ENCODE measurements around the gene SPATA32. TPM values are rescaled to one million over a fixed set of nuclear protein-coding genes. Genes with fewer than 3 reads are reported as not detected.

SPATA32 gene
- polyA plus RNA-seq, 2 of the 4 experiments (the other 2 are of a cell fraction), result 0.05 to 0.21 TPM

DNA sequence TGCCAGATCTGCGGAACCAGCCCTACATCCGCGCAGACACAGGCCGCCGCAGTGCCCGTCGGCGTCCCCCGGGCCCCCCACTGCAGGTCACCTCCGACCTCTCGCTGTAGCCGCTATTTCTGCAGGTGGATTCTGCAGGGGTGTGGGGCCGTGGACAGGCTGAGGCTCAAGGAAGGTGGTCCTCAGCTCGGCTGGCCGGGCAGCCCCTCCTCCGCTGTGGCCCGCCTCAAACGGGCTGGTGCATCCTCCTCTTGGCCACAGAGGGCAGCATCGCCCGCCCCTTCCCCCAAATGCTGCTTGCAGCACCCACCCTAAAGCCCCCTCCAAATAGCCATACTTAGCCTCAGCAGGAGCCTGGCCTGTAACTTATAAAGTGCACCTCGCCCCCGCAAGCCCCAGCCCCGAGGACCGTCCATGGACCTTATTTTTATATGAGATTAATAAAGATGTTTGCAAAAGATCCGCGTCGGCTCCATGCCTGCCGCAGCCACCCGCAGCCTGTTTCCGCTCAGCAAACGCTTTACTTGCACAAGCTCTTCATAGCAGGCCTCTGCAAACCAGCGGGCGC, 14.9 kb downstream of the SPATA32 start:
- FAIRE-seq (no peak), ATAC-seq (peak; percentile 36 to 63), DNase-seq (ENCODE audit: low read depth in 1 of 2, low spot score in 1 of 2) (peak; percentile 56 to 74)
- Histone ChIP-seq H3K4me3 (peak overlapping the region; percentile 89), H3K9me3 (no peaks in the 10 kb centered on the region), H3K4me1 (peaks cover 43% of the 10 kb centered on the region), H3K27ac (peak overlapping the region; percentile 93 to 96), H3K4me2 (peak overlapping the region; percentile 98)
- TF ChIP-seq SMC3 (IDR thresholded peaks at IDR 0.05), result no peak; the same call in 1 of the 3 replicates
- TF ChIP-seq RAD21 (conservative IDR thresholded peaks at IDR 0.05 in 1 of 2, IDR thresholded peaks at IDR 0.05 in 1 of 2), result peak; percentile 54 to 55
- TF ChIP-seq CHD2 (IDR thresholded peaks at IDR 0.05; ENCODE audit: low read length, partially characterized antibody), result no peak
- TF ChIP-seq ZFP36 (IDR thresholded peaks at IDR 0.05; ENCODE audit: borderline replicate concordance, partially characterized antibody), result no peak
- TF ChIP-seq, protein P1, sequence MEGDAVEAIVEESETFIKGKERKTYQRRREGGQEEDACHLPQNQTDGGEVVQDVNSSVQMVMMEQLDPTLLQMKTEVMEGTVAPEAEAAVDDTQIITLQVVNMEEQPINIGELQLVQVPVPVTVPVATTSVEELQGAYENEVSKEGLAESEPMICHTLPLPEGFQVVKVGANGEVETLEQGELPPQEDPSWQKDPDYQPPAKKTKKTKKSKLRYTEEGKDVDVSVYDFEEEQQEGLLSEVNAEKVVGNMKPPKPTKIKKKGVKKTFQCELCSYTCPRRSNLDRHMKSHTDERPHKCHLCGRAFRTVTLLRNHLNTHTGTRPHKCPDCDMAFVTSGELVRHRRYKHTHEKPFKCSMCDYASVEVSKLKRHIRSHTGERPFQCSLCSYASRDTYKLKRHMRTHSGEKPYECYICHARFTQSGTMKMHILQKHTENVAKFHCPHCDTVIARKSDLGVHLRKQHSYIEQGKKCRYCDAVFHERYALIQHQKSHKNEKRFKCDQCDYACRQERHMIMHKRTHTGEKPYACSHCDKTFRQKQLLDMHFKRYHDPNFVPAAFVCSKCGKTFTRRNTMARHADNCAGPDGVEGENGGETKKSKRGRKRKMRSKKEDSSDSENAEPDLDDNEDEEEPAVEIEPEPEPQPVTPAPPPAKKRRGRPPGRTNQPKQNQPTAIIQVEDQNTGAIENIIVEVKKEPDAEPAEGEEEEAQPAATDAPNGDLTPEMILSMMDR (IDR thresholded peaks at IDR 0.05), result peak; percentile 57
- peak; percentile 46; the same call in 1 of the 2 replicates for TF ChIP-seq HOXB13 (CRISPR knock-in tag; IDR thresholded peaks at IDR 0.05; ENCODE audit: low read depth)
- 21% methylated on average over 26 of the region's 33 CpGs for WGBS (ENCODE audit: missing lambda C conversion rate)
- ChIA-PET CTCF (interaction anchor here (0.6 to 35.1 kb wide), 23 partner anchors 10 to 691 kb away, joined by 3 to 1378 read pairs (median 5); partner anchors contain the start of genes ACBD4 and FMNL1), POLR2A (interaction anchor here (0.6 to 2.2 kb wide), 10 partner anchors 10 to 401 kb away, joined by 3 to 9 read pairs (median 4); partner anchors contain the start of genes HEXIM1 and HEXIM2)

DNA sequence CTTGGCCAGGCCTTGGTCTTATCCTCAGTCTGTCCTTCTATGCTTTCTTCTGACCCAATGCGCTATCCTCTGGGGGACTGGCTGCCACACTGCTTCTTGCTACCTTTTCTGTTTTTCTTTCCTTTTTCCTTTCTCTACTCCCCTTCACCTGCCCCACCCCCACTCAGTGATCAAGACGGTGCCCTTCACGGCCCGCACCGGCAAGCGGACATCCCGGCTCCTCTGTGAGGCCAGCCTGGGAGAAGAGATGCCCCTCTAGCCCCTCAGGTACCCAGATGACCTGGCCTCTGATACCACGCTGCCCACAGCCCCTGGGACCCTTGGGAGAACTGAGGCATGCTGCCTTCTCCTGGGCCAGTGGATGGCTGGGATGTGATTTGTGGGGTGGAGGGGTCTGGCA, 15.6 kb downstream of the SPATA32 start:
- TF ChIP-seq CHD2 (IDR thresholded peaks at IDR 0.05; ENCODE audit: low read length, partially characterized antibody), result no peak
- no peak for TF ChIP-seq FOSB (CRISPR knock-in tag; IDR thresholded peaks at IDR 0.05)
- TF ChIP-seq, protein P2, sequence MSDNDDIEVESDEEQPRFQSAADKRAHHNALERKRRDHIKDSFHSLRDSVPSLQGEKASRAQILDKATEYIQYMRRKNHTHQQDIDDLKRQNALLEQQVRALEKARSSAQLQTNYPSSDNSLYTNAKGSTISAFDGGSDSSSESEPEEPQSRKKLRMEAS (IDR thresholded peaks at IDR 0.05), result no peak
- Histone ChIP-seq H3K4me2 (peak overlapping the region; percentile 98), H3K4me1 (peaks cover 42% of the 10 kb centered on the region), H3K9me3 (no peaks in the 10 kb centered on the region), H3K4me3 (peak overlapping the region; percentile 89), H3K27ac (peak overlapping the region; percentile 93 to 96)
- DNase-seq (ENCODE audit: low read depth in 1 of 2, low spot score in 1 of 2) (no peak), FAIRE-seq (no peak), ATAC-seq (no peak)
- ChIA-PET POLR2A (interaction anchor here (0.6 to 2.2 kb wide), 4 partner anchors 12 to 365 kb away, joined by 3 to 6 read pairs (median 4); no protein-coding TSS in a partner anchor), CTCF (interaction anchor here (0.6 to 35.1 kb wide), 22 partner anchors 11 to 692 kb away, joined by 3 to 1378 read pairs (median 6); partner anchors contain the start of genes ACBD4 and FMNL1)
- 90% methylated on average over 8 of the region's 8 CpGs for WGBS (ENCODE audit: missing lambda C conversion rate)

DNA sequence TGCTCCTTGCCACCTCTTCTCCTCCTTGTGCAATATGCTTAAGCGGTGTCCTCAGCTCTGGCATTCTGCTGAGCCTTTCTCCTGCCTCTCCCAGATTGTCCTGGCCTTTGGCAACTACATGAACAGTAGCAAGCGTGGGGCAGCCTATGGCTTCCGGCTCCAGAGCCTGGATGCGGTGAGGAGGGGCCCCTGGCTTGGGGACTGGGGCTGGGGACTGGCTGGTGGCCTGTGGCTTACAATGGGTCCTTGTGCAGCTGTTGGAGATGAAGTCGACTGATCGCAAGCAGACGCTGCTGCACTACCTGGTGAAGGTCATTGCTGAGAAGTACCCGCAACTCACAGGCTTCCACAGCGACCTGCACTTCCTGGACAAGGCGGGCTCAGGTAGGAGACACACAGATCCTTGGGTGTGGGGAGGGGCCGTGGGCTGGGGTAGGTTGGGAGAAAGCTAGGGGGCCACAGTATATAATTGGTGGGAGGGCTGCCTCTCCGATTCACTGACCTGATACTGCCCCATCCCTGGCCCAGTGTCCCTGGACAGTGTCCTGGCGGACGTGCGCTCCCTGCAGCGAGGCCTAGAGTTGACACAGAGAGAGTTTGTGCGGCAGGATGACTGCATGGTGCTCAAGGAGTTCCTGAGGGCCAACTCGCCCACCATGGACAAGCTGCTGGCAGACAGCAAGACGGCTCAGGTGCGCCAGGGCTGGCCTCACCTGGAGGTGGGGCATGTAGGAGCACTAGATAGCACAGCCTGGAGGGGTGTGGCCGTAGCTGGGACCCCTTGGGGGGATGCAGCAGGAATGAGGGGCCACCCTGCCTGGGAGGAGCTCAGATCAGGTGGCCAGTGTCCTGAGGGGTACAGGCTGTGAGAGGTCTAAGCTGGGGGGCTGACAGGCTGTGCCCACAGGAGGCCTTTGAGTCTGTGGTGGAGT, 16.9 kb downstream of the SPATA32 start:
- 94% methylated on average over 20 of the region's 21 CpGs for WGBS (ENCODE audit: missing lambda C conversion rate)
- Histone ChIP-seq H3K4me3 (no peak overlapping the region), H3K27ac (peak overlapping the region in 1 of 2 experiments; percentile 93; a peak in 4 of 6 replicates), H3K4me1 (peaks cover 30% of the 10 kb centered on the region), H3K9me3 (no peaks in the 10 kb centered on the region), H3K4me2 (no peak overlapping the region; the same call in 2 of the 3 replicates)
- ChIA-PET CTCF (interaction anchor here (0.6 to 35.1 kb wide), 17 partner anchors 12 to 183 kb away, joined by 3 to 1378 read pairs (median 7); partner anchors contain the start of genes ACBD4 and FMNL1), POLR2A (interaction anchor here (0.6 kb wide), 1 partner anchor 27 kb away, joined by 4 read pairs; no protein-coding TSS in a partner anchor)
- TF ChIP-seq MYC (IDR thresholded peaks at IDR 0.05; ENCODE audit: borderline replicate concordance, low read length) (no peak), POLR2A (IDR thresholded peaks at IDR 0.05; ENCODE audit: low read length) (0 out of 2 replicates have a peak, but pooled peaks have one; percentile 0)
- DNase-seq (ENCODE audit: low read depth in 1 of 2, low spot score in 1 of 2) (no peak), ATAC-seq (no peak), FAIRE-seq (no peak)

DNA sequence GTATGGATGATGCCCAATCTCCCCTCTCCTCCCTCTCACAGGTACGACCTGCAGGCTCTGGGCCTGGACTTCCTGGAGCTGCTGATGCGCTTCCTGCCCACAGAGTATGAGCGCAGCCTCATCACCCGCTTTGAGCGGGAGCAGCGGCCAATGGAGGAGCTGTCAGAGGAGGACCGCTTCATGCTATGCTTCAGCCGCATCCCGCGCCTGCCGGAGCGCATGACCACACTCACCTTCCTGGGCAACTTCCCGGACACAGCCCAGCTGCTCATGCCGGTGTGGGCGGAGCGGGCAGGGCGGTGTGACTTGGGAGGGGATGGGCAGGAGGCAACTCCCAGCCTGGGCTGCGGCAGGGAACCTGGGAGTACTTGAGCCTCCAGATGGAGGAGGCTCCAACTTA, 18.1 kb downstream of the SPATA32 start:
- Histone ChIP-seq H3K4me1 (peaks cover 18% of the 10 kb centered on the region), H3K27ac (peak overlapping the region in 1 of 2 experiments; percentile 93; a peak in 3 of 6 replicates), H3K4me2 (no peak overlapping the region), H3K9me3 (no peaks in the 10 kb centered on the region), H3K4me3 (no peak overlapping the region)
- 92% methylated on average over 18 of the region's 18 CpGs for WGBS (ENCODE audit: missing lambda C conversion rate)
- POLR2A ChIA-PET, result interaction anchor here (2.6 kb wide), 1 partner anchor 95 kb away, joined by 13 read pairs; the partner anchor contains the start of gene HEXIM1
- no peak for FAIRE-seq
- CTCF ChIA-PET, result interaction anchor here (0.7 to 35.1 kb wide), 11 partner anchors 10 to 182 kb away, joined by 3 to 1378 read pairs (median 5); partner anchors contain the start of genes ACBD4 and FMNL1
- TF ChIP-seq, protein P2 (IDR thresholded peaks at IDR 0.05), result 0 out of 2 replicates have a peak, but pooled peaks have one; percentile 15
- no peak for TF ChIP-seq TFCP2L1 (CRISPR knock-in tag; IDR thresholded peaks at IDR 0.05)
- no peak; a peak in 1 of 5 replicates for TF ChIP-seq JUN (IDR thresholded peaks at IDR 0.05)
- no peak for DNase-seq (ENCODE audit: low read depth in 1 of 2, low spot score in 1 of 2)
- ATAC-seq, result no peak
